ENCODE data around the gene DCLRE1C. TPM values are rescaled to one million over a fixed set of nuclear protein-coding genes. Genes with fewer than 3 reads are reported as not detected.
"Not testable (repeated sequence)": the region's sequence is repeated elsewhere in the genome, so short reads cannot be mapped to it uniquely, and the experiment has no call there.

Gene DCLRE1C
- total and polyA plus RNA-seq, 2 donors (not counting 1 experiment from before 2014, with no cell fraction given), result 24.0 to 61.8 TPM

GRCh38 chr10:14982744-14983143 is 28.8 kb upstream of the DCLRE1C start:
- Mint-ChIP-seq H3K4me1 (no peaks in the 10 kb centered on the region), H3K27me3 (peaks cover 15% of the 10 kb centered on the region), H3K27ac (no peak overlapping the region), H3K9me3 (ENCODE audit: insufficient read depth) (no peaks in the 10 kb centered on the region), H3K4me3 (no peak overlapping the region)
- ATAC-seq (ENCODE audit: low read depth), result no peak
- H3K27ac ChIP-seq (ENCODE audit: low read length in 2 of 2), result no peak overlapping the region
- 83% methylated on average over 1 of the region's 3 CpGs for WGBS (ENCODE audit: insufficient coverage)
- H3K27me3 ChIP-seq (replicated peaks in 1 of 4; ENCODE audit: control extremely low read depth in 1 of 4, control insufficient read depth in 3 of 4, insufficient read depth in 4 of 4, low read length in 3 of 4), result no peaks in the 10 kb centered on the region
- no peaks in the 10 kb centered on the region for H3K9me3 ChIP-seq (ENCODE audit: control extremely low read depth in 1 of 3, control insufficient read depth in 2 of 3, insufficient read depth in 1 of 3, low read length in 2 of 3)
- intact Hi-C loops (cut with micrococcal nuclease), result no loop called here
- DNase-seq, result no peak
- no peak overlapping the region for H3K4me2 ChIP-seq (replicated peaks; ENCODE audit: low read depth, low read length, poor library complexity, severe bottlenecking)
- no peak overlapping the region for H2AFZ ChIP-seq (ENCODE audit: insufficient read depth, low read depth, low read length, poor library complexity, severe bottlenecking)
- no peaks in the 10 kb centered on the region for H3K36me3 ChIP-seq (replicated peaks in 1 of 2; ENCODE audit: control extremely low read depth in 1 of 2, control insufficient read depth in 1 of 2, extremely low read depth in 1 of 2, insufficient read depth in 2 of 2, low read length in 1 of 2)
- no peak overlapping the region for H3K9ac ChIP-seq (ENCODE audit: low read length)
- H3K79me2 ChIP-seq (ENCODE audit: control insufficient read depth, insufficient read depth, low read length), result no peaks in the 10 kb centered on the region
- H3K4me3 ChIP-seq (ENCODE audit: control extremely low read depth in 1 of 5, extremely low read depth in 1 of 5, insufficient read depth in 1 of 5, low read depth in 2 of 5, low read length in 4 of 5), result no peak overlapping the region
- TF ChIP-seq EZH2 (IDR thresholded peaks at IDR 0.05; ENCODE audit: borderline replicate concordance, insufficient read depth, low read depth, low read length, poor library complexity, severe bottlenecking) (no peak), CTCF (IDR thresholded peaks at IDR 0.05) (no peak)
- H4K20me1 ChIP-seq (ENCODE audit: control insufficient read depth, insufficient read depth, low read length, poor library complexity, severe bottlenecking), result no peaks in the 10 kb centered on the region
- POLR2A ChIA-PET, result no interaction called here
- CTCF ChIA-PET, result no interaction called here
- no peaks in the 10 kb centered on the region for H3K4me1 ChIP-seq (ENCODE audit: control insufficient read depth in 2 of 2, insufficient read depth in 2 of 2, low read length in 2 of 2)

DNA sequence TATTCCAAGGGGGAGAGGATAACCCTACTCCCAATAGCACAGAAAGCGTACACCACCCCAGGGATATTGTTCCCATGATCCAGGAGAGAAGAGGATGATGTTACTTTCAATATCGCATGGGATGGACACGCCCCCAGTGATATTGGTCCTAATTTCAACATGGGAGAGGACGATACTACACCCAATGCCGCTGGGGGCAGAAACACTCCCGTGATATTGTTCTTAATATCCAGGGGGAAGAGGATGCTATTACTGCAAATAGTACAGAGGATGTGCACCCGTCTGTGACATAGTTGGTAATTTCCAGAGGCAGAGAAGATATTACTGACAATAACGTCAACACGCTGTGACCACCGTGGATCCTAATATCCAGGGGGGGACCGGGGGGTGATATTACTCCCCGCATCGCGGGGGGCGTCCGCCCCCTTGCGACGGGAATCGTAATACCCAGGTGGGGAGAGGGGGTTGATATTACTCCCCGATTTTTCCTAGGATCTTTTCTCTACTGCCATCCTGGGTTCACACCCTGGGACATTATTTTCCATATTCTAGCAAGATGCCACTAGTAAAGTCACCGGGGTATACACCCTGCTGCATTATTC is 21.9 kb upstream of the DCLRE1C start:
- DNase-seq (peak; percentile 36), ATAC-seq (ENCODE audit: low read depth) (no peak)
- Histone ChIP-seq H3K4me3 (ENCODE audit: control extremely low read depth in 1 of 5, extremely low read depth in 1 of 5, insufficient read depth in 1 of 5, low read depth in 2 of 5, low read length in 4 of 5) (no peak overlapping the region), H3K4me2 (replicated peaks; ENCODE audit: low read depth, low read length, poor library complexity, severe bottlenecking) (no peak overlapping the region), H4K20me1 (ENCODE audit: control insufficient read depth, insufficient read depth, low read length, poor library complexity, severe bottlenecking) (no peaks in the 10 kb centered on the region), H3K27me3 (replicated peaks in 1 of 4; ENCODE audit: control extremely low read depth in 1 of 4, control insufficient read depth in 3 of 4, insufficient read depth in 4 of 4, low read length in 3 of 4) (peaks cover 0 to 14% (median 0%) of the 10 kb centered on the region in 4 experiments), H3K79me2 (ENCODE audit: control insufficient read depth, insufficient read depth, low read length) (no peaks in the 10 kb centered on the region), H3K4me1 (ENCODE audit: control insufficient read depth in 2 of 2, insufficient read depth in 2 of 2, low read length in 2 of 2) (no peaks in the 10 kb centered on the region), H3K9ac (ENCODE audit: low read length) (no peak overlapping the region), H3K36me3 (replicated peaks in 1 of 2; ENCODE audit: control extremely low read depth in 1 of 2, control insufficient read depth in 1 of 2, extremely low read depth in 1 of 2, insufficient read depth in 2 of 2, low read length in 1 of 2) (no peaks in the 10 kb centered on the region), H3K9me3 (ENCODE audit: control extremely low read depth in 1 of 3, control insufficient read depth in 2 of 3, insufficient read depth in 1 of 3, low read length in 2 of 3) (no peaks in the 10 kb centered on the region), H3K27ac (ENCODE audit: low read length in 2 of 2) (no peak overlapping the region), H2AFZ (ENCODE audit: insufficient read depth, low read depth, low read length, poor library complexity, severe bottlenecking) (no peak overlapping the region)
- peaks cover 14% of the 10 kb centered on the region for H3K27me3 Mint-ChIP-seq
- intact Hi-C loops (cut with micrococcal nuclease), result no loop called here
- TF ChIP-seq CTCF (IDR thresholded peaks at IDR 0.05), result peak; percentile 33
- TF ChIP-seq EZH2 (IDR thresholded peaks at IDR 0.05; ENCODE audit: borderline replicate concordance, insufficient read depth, low read depth, low read length, poor library complexity, severe bottlenecking), result no peak
- H3K4me1 Mint-ChIP-seq, result peaks cover 2% of the 10 kb centered on the region
- H3K27ac Mint-ChIP-seq, result no peak overlapping the region
- no peak overlapping the region for H3K4me3 Mint-ChIP-seq
- H3K9me3 Mint-ChIP-seq (ENCODE audit: insufficient read depth), result no peaks in the 10 kb centered on the region
- ChIA-PET POLR2A (no interaction called here), CTCF (no interaction called here)
- 56% methylated on average over 5 of the region's 21 CpGs for WGBS (ENCODE audit: insufficient coverage)

DNA sequence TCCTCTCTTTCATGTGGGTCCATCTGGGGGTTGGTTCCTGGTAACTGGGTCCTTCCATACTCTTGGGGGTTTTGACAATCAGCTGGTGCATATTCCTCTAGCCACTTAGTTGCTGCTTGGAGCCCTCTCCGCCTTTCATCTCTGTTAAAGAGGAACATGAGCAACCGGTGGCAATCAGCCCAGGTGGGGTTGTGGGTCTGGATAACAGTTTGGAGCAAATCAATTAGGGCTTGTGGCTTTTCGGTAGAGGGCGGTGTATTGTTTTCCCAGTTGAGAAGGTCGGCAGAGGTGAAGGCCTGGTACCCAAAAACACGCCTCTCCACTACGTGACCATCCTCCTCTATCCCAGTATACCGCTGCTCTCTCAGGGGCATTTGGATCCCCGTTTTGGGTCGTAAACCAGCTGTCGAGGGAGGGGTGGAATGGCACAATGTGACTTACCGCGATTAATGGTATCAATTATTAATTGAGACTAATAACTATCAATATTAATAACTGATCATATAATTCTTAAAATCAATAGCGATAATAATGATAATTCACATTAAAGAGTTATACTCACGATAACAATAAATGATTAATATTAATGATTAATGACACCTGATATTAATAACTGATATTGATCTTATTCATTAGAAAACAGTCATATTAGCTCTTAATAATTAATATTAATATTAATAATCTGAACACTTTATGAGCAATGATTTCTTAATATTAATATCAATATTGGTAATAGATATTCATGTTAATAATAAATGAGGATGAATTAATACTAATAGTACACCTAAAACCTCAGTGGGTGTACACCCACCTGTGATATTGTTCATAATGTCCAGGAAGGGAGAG is 20.5 kb upstream of the DCLRE1C start:
- H3K4me1 Mint-ChIP-seq; H3K4me3 Mint-ChIP-seq; H3K9me3 Mint-ChIP-seq (ENCODE audit: insufficient read depth); intact Hi-C loops (cut with micrococcal nuclease); H3K36me3 ChIP-seq (replicated peaks in 1 of 2; ENCODE audit: control extremely low read depth in 1 of 2, control insufficient read depth in 1 of 2, extremely low read depth in 1 of 2, insufficient read depth in 2 of 2, low read length in 1 of 2); H3K9ac ChIP-seq (ENCODE audit: low read length); H2AFZ ChIP-seq (ENCODE audit: insufficient read depth, low read depth, low read length, poor library complexity, severe bottlenecking); POLR2A ChIA-PET; H3K9me3 ChIP-seq (ENCODE audit: control extremely low read depth in 1 of 3, control insufficient read depth in 2 of 3, insufficient read depth in 1 of 3, low read length in 2 of 3); DNase-seq; H4K20me1 ChIP-seq (ENCODE audit: control insufficient read depth, insufficient read depth, low read length, poor library complexity, severe bottlenecking); H3K4me2 ChIP-seq (replicated peaks; ENCODE audit: low read depth, low read length, poor library complexity, severe bottlenecking); H3K79me2 ChIP-seq (ENCODE audit: control insufficient read depth, insufficient read depth, low read length); H3K4me1 ChIP-seq (ENCODE audit: control insufficient read depth in 2 of 2, insufficient read depth in 2 of 2, low read length in 2 of 2); ATAC-seq (ENCODE audit: low read depth); H3K27ac ChIP-seq (ENCODE audit: low read length in 2 of 2); H3K4me3 ChIP-seq (ENCODE audit: control extremely low read depth in 1 of 5, extremely low read depth in 1 of 5, insufficient read depth in 1 of 5, low read depth in 2 of 5, low read length in 4 of 5); H3K27ac Mint-ChIP-seq: not testable (repeated sequence)
- WGBS (ENCODE audit: insufficient coverage), result 73% methylated on average over 7 of the region's 15 CpGs
- peaks cover 14% of the 10 kb centered on the region for H3K27me3 Mint-ChIP-seq
- CTCF ChIA-PET, result interaction anchor here (0.7 to 5.2 kb wide), 4 partner anchors 27 to 777 kb away, joined by 3 to 63 read pairs (median 4); no protein-coding TSS in a partner anchor
- peaks cover 0 to 14% (median 0%) of the 10 kb centered on the region in 4 experiments for H3K27me3 ChIP-seq (replicated peaks in 1 of 4; ENCODE audit: control extremely low read depth in 1 of 4, control insufficient read depth in 3 of 4, insufficient read depth in 4 of 4, low read length in 3 of 4)

Data from B cell (primary cell).